Measurements from ENCODE around the gene DYNC2I2.

The DYNC2I2 gene

GRCh38 chr9:128656416-128657343 lies at the start of gene DYNC2I2:
DYNC2I2 (minus strand) TSS chr9:128656847; CDS start chr9:128656726, 121 bp downstream.
- TF ChIP-seq POLR2A (IDR thresholded peaks at IDR 0.05; ENCODE audit: extremely low read depth, insufficient read length) (peak; percentile 49), MAX (IDR thresholded peaks at IDR 0.05; ENCODE audit: low read depth, low read length) (peak; percentile 46), MYC (IDR thresholded peaks at IDR 0.05; ENCODE audit: low read depth, low read length) (peak; percentile 63), CTCF (IDR thresholded peaks at IDR 0.05; ENCODE audit: low read depth, low read length) (no peak)
- DNase-seq (ENCODE audit: low read depth), result peak; percentile 96
- H3K4me3 ChIP-seq (ENCODE audit: low read depth, low read length), result peak within 1 kb of the TSS; percentile 92

GRCh38 chr9:128706045-128706444 lies 49.4 kb upstream of the DYNC2I2 start:
- no peak for DNase-seq (ENCODE audit: low read depth)
- H3K4me3 ChIP-seq (ENCODE audit: low read depth, low read length), result no peak overlapping the region
- TF ChIP-seq CTCF (IDR thresholded peaks at IDR 0.05; ENCODE audit: low read depth, low read length) (no peak), POLR2A (IDR thresholded peaks at IDR 0.05; ENCODE audit: extremely low read depth, insufficient read length) (no peak), MYC (IDR thresholded peaks at IDR 0.05; ENCODE audit: low read depth, low read length) (no peak), MAX (IDR thresholded peaks at IDR 0.05; ENCODE audit: low read depth, low read length) (no peak)

- no peak overlapping the region for H3K4me3 ChIP-seq (ENCODE audit: low read depth, low read length)
Measured at GRCh38 chr9:128705051-128705965, 48.7 kb upstream of the DYNC2I2 start.

GRCh38 chr9:128704356-128704670 lies 47.7 kb upstream of the DYNC2I2 start:
- H3K4me3 ChIP-seq (ENCODE audit: low read depth, low read length), result no peak overlapping the region
- no peak for DNase-seq (ENCODE audit: low read depth)
- TF ChIP-seq MAX (IDR thresholded peaks at IDR 0.05; ENCODE audit: low read depth, low read length) (no peak), CTCF (IDR thresholded peaks at IDR 0.05; ENCODE audit: low read depth, low read length) (no peak), POLR2A (IDR thresholded peaks at IDR 0.05; ENCODE audit: extremely low read depth, insufficient read length) (no peak), MYC (IDR thresholded peaks at IDR 0.05; ENCODE audit: low read depth, low read length) (no peak)

More at GRCh38 chr9:128705051-128705965, 48.7 kb upstream of the DYNC2I2 start:
- no peak for DNase-seq (ENCODE audit: low read depth)
- TF ChIP-seq POLR2A (IDR thresholded peaks at IDR 0.05; ENCODE audit: extremely low read depth, insufficient read length) (no peak), MYC (IDR thresholded peaks at IDR 0.05; ENCODE audit: low read depth, low read length) (no peak), CTCF (IDR thresholded peaks at IDR 0.05; ENCODE audit: low read depth, low read length) (no peak), MAX (IDR thresholded peaks at IDR 0.05; ENCODE audit: low read depth, low read length) (no peak)

- no peak overlapping the region for H3K4me3 ChIP-seq (ENCODE audit: low read depth, low read length)
- TF ChIP-seq MYC (IDR thresholded peaks at IDR 0.05; ENCODE audit: low read depth, low read length) (no peak), POLR2A (IDR thresholded peaks at IDR 0.05; ENCODE audit: extremely low read depth, insufficient read length) (no peak), CTCF (IDR thresholded peaks at IDR 0.05; ENCODE audit: low read depth, low read length) (no peak), MAX (IDR thresholded peaks at IDR 0.05; ENCODE audit: low read depth, low read length) (no peak)
- DNase-seq (ENCODE audit: low read depth), result no peak
Measured at GRCh38 chr9:128703616-128704355, 47.1 kb upstream of the DYNC2I2 start.
